WTC11 (cell line): ENCODE measurements around the gene ACADVL. TPM values are rescaled to one million over a fixed set of nuclear protein-coding genes. Genes with fewer than 3 reads are reported as not detected.

ENCODE experiments used
- ELF4 ChIP-seq: sonication (generic); formaldehyde crosslinking; IDR thresholded peaks from 2 replicates; pipeline ENCODE4 v1.8.1; 2022; ENCODE audit warnings: low read depth, mild to moderate bottlenecking, moderate library complexity, missing genetic modification reagents
- EMX1 ChIP-seq: fragments of 250-450 bp; sonication (Bioruptor Pico); IDR thresholded peaks from 2 replicates; pipeline ENCODE4 v1.8.0; 2021; ENCODE audit warnings: mild to moderate bottlenecking
- ESRRA ChIP-seq: sonication (generic); formaldehyde crosslinking; IDR thresholded peaks from 2 replicates; pipeline ENCODE4 v1.8.1; 2022; ENCODE audit warnings: mild to moderate bottlenecking, missing genetic modification reagents, borderline replicate concordance
- GABPB1 ChIP-seq: sonication (generic); formaldehyde crosslinking; IDR thresholded peaks from 2 replicates; pipeline ENCODE4 v1.8.1; 2023; ENCODE audit warnings: mild to moderate bottlenecking, missing genetic modification reagents
- MXD4 ChIP-seq: fragments of 250-450 bp; sonication (Bioruptor Pico); IDR thresholded peaks from 2 replicates; pipeline ENCODE4 v1.8.0; 2021; ENCODE audit warnings: mild to moderate bottlenecking, moderate library complexity, borderline replicate concordance
- NFATC4 ChIP-seq: fragments of 250-450 bp; sonication (Bioruptor Pico); IDR thresholded peaks from 2 replicates; pipeline ENCODE4 v1.9.0; 2021; ENCODE audit warnings: mild to moderate bottlenecking
- TCF7 ChIP-seq: sonication (generic); formaldehyde crosslinking; IDR thresholded peaks from 2 replicates; pipeline ENCODE4 v1.8.0; 2022; ENCODE audit warnings: mild to moderate bottlenecking, low read depth, missing genetic modification reagents, moderate library complexity
- TP53 ChIP-seq: sonication (generic); formaldehyde crosslinking; IDR thresholded peaks from 2 replicates; pipeline ENCODE4 v1.8.1; 2023; ENCODE audit warnings: mild to moderate bottlenecking, missing genetic modification reagents
- ZBTB21 ChIP-seq: sonication (generic); formaldehyde crosslinking; IDR thresholded peaks from 2 replicates; pipeline ENCODE4 v1.8.1; 2023; ENCODE audit warnings: mild to moderate bottlenecking, missing genetic modification reagents, borderline replicate concordance
- ZNF263 ChIP-seq: sonication (generic); formaldehyde crosslinking; IDR thresholded peaks from 2 replicates; pipeline ENCODE4 v1.8.1; 2022; ENCODE audit warnings: low read depth, mild to moderate bottlenecking, moderate library complexity, missing genetic modification reagents
- ZNF416 ChIP-seq: fragments of 250-450 bp; sonication (Bioruptor Pico); IDR thresholded peaks from 2 replicates; pipeline ENCODE4 v1.9.0; 2021; ENCODE audit warnings: mild to moderate bottlenecking, inconsistent platforms
- ZNF671 ChIP-seq: fragments of 250-450 bp; sonication (Bioruptor Pico); IDR thresholded peaks from 2 replicates; pipeline ENCODE4 v1.8.0; 2021; ENCODE audit warnings: mild to moderate bottlenecking
- total RNA-seq: library from RNA; stranded (reverse); gene quantifications from 3 replicates; pipeline ENCODE4 v1.2.3, GENCODE V29; 2021
- TF ChIP-seq, protein P1 (sequence below): fragments of 250-450 bp; sonication (Bioruptor Pico); IDR thresholded peaks from 2 replicates; pipeline ENCODE4 v1.9.0; 2021; ENCODE audit warnings: moderate library complexity, mild to moderate bottlenecking, inconsistent platforms, borderline replicate concordance
- TF ChIP-seq, protein P2 (sequence below): fragments of 250-450 bp; sonication (Bioruptor Pico); IDR thresholded peaks from 2 replicates; pipeline ENCODE4 v1.9.0; 2021; ENCODE audit warnings: mild to moderate bottlenecking
- TF ChIP-seq, protein P3 (sequence below): sonication (generic); formaldehyde crosslinking; IDR thresholded peaks from 2 replicates; pipeline ENCODE4 v1.8.1; 2023; ENCODE audit warnings: mild to moderate bottlenecking, moderate library complexity, missing genetic modification reagents
- TF ChIP-seq, protein P4 (sequence below): fragments of 250-450 bp; sonication (Bioruptor Pico); IDR thresholded peaks from 2 replicates; pipeline ENCODE4 v1.9.0; 2021; ENCODE audit warnings: mild to moderate bottlenecking
- TF ChIP-seq, protein P5 (sequence below): sonication (generic); formaldehyde crosslinking; IDR thresholded peaks from 2 replicates; pipeline ENCODE4 v1.8.0; 2023; ENCODE audit warnings: missing genetic modification reagents, mild to moderate bottlenecking, borderline replicate concordance
- TF ChIP-seq, protein P6 (sequence below): fragments of 250-450 bp; sonication (Bioruptor Pico); IDR thresholded peaks from 2 replicates; pipeline ENCODE4 v2.1.2; 2022; ENCODE audit warnings: mild to moderate bottlenecking, moderate library complexity
- TF ChIP-seq, protein P7 (sequence below): sonication (generic); formaldehyde crosslinking; IDR thresholded peaks from 2 replicates; pipeline ENCODE4 v1.8.1; 2022; ENCODE audit warnings: mild to moderate bottlenecking, moderate library complexity, missing genetic modification reagents
- TF ChIP-seq, protein P8 (sequence below): sonication (generic); formaldehyde crosslinking; IDR thresholded peaks from 2 replicates; pipeline ENCODE4 v1.8.1; 2023; ENCODE audit warnings: mild to moderate bottlenecking, missing genetic modification reagents, borderline replicate concordance

Gene ACADVL
- total RNA-seq, 1 experiment from 2014 or later, result 236 TPM

DNA sequence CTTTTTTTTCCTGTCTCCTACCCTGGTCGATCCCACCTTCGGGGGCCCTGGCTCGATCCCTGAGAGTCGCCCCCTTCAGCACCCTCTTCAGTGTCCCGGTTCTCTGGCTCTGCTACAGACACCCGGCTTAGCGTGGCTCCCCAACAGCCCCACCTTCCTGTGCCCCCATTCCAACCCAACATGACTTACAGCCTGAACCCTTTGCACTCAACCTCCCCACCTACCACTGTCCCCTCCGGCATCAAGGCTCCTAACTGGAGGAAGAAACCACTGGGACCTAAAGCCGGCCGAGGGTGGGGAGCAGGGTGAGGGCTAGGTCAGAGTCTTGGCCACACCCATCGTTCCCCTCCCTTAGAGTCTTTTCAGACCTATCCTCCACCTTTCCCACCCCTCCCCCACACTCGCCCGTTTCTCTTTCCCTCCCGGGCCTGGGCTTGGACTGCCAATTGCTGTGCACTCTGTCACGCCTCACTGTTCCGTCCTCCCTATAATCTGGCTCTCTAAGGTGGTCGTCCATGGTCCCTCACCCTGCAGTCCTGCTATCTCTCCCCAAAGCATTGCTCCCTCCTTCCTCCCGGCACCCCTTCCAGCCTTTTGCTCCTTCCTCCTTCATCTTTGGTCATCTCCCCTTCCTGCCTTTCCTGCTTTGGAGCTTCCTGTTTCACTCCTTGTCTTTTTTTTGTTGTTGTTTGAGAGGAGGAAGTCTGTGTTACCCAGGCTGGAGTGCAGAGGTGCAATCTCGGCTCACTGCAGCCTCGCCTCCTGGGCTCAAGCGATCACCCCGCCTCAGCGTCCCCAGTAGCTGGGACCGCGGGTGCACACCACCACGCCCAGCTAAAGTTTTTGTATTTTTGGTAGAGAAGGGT is 43.4 kb downstream of the ACADVL start (continued):
- TF ChIP-seq, protein P1, sequence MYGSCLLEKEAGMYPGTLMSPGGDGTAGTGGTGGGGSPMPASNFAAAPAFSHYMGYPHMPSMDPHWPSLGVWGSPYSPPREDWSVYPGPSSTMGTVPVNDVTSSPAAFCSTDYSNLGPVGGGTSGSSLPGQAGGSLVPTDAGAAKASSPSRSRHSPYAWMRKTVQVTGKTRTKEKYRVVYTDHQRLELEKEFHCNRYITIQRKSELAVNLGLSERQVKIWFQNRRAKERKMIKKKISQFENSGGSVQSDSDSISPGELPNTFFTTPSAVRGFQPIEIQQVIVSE (CRISPR knock-in tag), result no peak
- TF ChIP-seq, protein P2, sequence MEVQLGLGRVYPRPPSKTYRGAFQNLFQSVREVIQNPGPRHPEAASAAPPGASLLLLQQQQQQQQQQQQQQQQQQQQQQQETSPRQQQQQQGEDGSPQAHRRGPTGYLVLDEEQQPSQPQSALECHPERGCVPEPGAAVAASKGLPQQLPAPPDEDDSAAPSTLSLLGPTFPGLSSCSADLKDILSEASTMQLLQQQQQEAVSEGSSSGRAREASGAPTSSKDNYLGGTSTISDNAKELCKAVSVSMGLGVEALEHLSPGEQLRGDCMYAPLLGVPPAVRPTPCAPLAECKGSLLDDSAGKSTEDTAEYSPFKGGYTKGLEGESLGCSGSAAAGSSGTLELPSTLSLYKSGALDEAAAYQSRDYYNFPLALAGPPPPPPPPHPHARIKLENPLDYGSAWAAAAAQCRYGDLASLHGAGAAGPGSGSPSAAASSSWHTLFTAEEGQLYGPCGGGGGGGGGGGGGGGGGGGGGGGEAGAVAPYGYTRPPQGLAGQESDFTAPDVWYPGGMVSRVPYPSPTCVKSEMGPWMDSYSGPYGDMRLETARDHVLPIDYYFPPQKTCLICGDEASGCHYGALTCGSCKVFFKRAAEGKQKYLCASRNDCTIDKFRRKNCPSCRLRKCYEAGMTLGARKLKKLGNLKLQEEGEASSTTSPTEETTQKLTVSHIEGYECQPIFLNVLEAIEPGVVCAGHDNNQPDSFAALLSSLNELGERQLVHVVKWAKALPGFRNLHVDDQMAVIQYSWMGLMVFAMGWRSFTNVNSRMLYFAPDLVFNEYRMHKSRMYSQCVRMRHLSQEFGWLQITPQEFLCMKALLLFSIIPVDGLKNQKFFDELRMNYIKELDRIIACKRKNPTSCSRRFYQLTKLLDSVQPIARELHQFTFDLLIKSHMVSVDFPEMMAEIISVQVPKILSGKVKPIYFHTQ, result no peak
- no peak for TF ChIP-seq ELF4
- TF ChIP-seq, protein P3, sequence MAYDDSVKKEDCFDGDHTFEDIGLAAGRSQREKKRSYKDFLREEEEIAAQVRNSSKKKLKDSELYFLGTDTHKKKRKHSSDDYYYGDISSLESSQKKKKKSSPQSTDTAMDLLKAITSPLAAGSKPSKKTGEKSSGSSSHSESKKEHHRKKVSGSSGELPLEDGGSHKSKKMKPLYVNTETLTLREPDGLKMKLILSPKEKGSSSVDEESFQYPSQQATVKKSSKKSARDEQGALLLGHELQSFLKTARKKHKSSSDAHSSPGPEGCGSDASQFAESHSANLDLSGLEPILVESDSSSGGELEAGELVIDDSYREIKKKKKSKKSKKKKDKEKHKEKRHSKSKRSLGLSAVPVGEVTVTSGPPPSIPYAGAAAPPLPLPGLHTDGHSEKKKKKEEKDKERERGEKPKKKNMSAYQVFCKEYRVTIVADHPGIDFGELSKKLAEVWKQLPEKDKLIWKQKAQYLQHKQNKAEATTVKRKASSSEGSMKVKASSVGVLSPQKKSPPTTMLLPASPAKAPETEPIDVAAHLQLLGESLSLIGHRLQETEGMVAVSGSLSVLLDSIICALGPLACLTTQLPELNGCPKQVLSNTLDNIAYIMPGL (CRISPR knock-in tag), result no peak
- TF ChIP-seq TCF7, result no peak
- TF ChIP-seq, protein P4, sequence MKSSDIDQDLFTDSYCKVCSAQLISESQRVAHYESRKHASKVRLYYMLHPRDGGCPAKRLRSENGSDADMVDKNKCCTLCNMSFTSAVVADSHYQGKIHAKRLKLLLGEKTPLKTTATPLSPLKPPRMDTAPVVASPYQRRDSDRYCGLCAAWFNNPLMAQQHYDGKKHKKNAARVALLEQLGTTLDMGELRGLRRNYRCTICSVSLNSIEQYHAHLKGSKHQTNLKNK (CRISPR knock-in tag), result no peak
- TF ChIP-seq TP53 (CRISPR knock-in tag), result no peak
- no peak for TF ChIP-seq ZBTB21 (CRISPR knock-in tag)
- TF ChIP-seq MXD4, result no peak
- no peak for TF ChIP-seq ZNF263 (CRISPR knock-in tag)
- TF ChIP-seq, protein P5, sequence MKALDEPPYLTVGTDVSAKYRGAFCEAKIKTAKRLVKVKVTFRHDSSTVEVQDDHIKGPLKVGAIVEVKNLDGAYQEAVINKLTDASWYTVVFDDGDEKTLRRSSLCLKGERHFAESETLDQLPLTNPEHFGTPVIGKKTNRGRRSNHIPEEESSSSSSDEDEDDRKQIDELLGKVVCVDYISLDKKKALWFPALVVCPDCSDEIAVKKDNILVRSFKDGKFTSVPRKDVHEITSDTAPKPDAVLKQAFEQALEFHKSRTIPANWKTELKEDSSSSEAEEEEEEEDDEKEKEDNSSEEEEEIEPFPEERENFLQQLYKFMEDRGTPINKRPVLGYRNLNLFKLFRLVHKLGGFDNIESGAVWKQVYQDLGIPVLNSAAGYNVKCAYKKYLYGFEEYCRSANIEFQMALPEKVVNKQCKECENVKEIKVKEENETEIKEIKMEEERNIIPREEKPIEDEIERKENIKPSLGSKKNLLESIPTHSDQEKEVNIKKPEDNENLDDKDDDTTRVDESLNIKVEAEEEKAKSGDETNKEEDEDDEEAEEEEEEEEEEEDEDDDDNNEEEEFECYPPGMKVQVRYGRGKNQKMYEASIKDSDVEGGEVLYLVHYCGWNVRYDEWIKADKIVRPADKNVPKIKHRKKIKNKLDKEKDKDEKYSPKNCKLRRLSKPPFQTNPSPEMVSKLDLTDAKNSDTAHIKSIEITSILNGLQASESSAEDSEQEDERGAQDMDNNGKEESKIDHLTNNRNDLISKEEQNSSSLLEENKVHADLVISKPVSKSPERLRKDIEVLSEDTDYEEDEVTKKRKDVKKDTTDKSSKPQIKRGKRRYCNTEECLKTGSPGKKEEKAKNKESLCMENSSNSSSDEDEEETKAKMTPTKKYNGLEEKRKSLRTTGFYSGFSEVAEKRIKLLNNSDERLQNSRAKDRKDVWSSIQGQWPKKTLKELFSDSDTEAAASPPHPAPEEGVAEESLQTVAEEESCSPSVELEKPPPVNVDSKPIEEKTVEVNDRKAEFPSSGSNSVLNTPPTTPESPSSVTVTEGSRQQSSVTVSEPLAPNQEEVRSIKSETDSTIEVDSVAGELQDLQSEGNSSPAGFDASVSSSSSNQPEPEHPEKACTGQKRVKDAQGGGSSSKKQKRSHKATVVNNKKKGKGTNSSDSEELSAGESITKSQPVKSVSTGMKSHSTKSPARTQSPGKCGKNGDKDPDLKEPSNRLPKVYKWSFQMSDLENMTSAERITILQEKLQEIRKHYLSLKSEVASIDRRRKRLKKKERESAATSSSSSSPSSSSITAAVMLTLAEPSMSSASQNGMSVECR (CRISPR knock-in tag), result 0 out of 2 replicates have a peak, but pooled peaks have one; percentile 69
- TF ChIP-seq, protein P6, sequence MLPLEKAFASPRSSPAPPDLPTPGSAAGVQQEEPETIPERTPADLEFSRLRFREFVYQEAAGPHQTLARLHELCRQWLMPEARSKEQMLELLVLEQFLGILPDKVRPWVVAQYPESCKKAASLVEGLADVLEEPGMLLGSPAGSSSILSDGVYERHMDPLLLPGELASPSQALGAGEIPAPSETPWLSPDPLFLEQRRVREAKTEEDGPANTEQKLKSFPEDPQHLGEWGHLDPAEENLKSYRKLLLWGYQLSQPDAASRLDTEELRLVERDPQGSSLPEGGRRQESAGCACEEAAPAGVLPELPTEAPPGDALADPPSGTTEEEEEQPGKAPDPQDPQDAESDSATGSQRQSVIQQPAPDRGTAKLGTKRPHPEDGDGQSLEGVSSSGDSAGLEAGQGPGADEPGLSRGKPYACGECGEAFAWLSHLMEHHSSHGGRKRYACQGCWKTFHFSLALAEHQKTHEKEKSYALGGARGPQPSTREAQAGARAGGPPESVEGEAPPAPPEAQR (CRISPR knock-in tag), result no peak
- TF ChIP-seq EMX1 (CRISPR knock-in tag), result no peak
- no peak for TF ChIP-seq GABPB1 (CRISPR knock-in tag)
- no peak for TF ChIP-seq ZNF671 (CRISPR knock-in tag)
- no peak for TF ChIP-seq NFATC4 (CRISPR knock-in tag)
- no peak for TF ChIP-seq ESRRA (CRISPR knock-in tag)
- no peak for TF ChIP-seq ZNF416
- TF ChIP-seq, protein P7, sequence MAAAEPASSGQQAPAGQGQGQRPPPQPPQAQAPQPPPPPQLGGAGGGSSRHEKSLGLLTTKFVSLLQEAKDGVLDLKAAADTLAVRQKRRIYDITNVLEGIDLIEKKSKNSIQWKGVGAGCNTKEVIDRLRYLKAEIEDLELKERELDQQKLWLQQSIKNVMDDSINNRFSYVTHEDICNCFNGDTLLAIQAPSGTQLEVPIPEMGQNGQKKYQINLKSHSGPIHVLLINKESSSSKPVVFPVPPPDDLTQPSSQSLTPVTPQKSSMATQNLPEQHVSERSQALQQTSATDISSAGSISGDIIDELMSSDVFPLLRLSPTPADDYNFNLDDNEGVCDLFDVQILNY (CRISPR knock-in tag), result no peak
- TF ChIP-seq, protein P8, sequence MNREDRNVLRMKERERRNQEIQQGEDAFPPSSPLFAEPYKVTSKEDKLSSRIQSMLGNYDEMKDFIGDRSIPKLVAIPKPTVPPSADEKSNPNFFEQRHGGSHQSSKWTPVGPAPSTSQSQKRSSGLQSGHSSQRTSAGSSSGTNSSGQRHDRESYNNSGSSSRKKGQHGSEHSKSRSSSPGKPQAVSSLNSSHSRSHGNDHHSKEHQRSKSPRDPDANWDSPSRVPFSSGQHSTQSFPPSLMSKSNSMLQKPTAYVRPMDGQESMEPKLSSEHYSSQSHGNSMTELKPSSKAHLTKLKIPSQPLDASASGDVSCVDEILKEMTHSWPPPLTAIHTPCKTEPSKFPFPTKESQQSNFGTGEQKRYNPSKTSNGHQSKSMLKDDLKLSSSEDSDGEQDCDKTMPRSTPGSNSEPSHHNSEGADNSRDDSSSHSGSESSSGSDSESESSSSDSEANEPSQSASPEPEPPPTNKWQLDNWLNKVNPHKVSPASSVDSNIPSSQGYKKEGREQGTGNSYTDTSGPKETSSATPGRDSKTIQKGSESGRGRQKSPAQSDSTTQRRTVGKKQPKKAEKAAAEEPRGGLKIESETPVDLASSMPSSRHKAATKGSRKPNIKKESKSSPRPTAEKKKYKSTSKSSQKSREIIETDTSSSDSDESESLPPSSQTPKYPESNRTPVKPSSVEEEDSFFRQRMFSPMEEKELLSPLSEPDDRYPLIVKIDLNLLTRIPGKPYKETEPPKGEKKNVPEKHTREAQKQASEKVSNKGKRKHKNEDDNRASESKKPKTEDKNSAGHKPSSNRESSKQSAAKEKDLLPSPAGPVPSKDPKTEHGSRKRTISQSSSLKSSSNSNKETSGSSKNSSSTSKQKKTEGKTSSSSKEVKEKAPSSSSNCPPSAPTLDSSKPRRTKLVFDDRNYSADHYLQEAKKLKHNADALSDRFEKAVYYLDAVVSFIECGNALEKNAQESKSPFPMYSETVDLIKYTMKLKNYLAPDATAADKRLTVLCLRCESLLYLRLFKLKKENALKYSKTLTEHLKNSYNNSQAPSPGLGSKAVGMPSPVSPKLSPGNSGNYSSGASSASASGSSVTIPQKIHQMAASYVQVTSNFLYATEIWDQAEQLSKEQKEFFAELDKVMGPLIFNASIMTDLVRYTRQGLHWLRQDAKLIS (CRISPR knock-in tag), result no peak
